ENCODE measurements around the gene SASH3.

GRCh38 chrX:129843459-129844306 is 63.9 kb downstream of the SASH3 start, which contains the start of gene ZDHHC9:
- TF ChIP-seq CTCF (IDR thresholded peaks at IDR 0.05) (peak in 1 of 7 experiments; percentile 9), POLR2A (IDR thresholded peaks at IDR 0.05) (peak in 1 of 4 donors; percentile 30), POLR2AphosphoS5 (IDR thresholded peaks at IDR 0.05) (peak; percentile 13 to 51 (median 31))

All from stomach (tissue), 4 donors.